Osteocyte (in vitro differentiated cells): ENCODE results near the gene ORAI1. TPM values are rescaled to one million over a fixed set of nuclear protein-coding genes. Genes with fewer than 3 reads are reported as not detected.

Source experiments
- DNase-seq: peaks from one replicate; pipeline ENCODE4 v3.0.0; 2021; ENCODE audit warnings: mixed read lengths; ENCODE audit not compliant: unreplicated experiment; ENCODE audit errors: extremely low spot score
- H3K27ac Mint-ChIP-seq: one replicate; pipeline ENCODE4 v1.8.0; 2021; ENCODE audit warnings: mild to moderate bottlenecking, mixed read lengths; ENCODE audit not compliant: unreplicated experiment
- H3K27me3 Mint-ChIP-seq: one replicate; pipeline ENCODE4 v1.8.0; 2021; ENCODE audit warnings: mixed read lengths; ENCODE audit not compliant: unreplicated experiment
- H3K36me3 Mint-ChIP-seq: one replicate; pipeline ENCODE4 v1.8.0; 2021; ENCODE audit warnings: mixed read lengths; ENCODE audit not compliant: unreplicated experiment
- H3K4me1 Mint-ChIP-seq: one replicate; pipeline ENCODE4 v1.8.0; 2021; ENCODE audit warnings: mixed read lengths; ENCODE audit not compliant: unreplicated experiment
- H3K4me3 Mint-ChIP-seq: one replicate; pipeline ENCODE4 v1.8.0; 2021; ENCODE audit warnings: mild to moderate bottlenecking, moderate library complexity, mixed read lengths; ENCODE audit not compliant: unreplicated experiment
- H3K9me3 Mint-ChIP-seq: one replicate; pipeline ENCODE4 v1.8.0; 2021; ENCODE audit warnings: mixed read lengths; ENCODE audit not compliant: unreplicated experiment
- CTCF ChIP-seq: fragments of 200-600 bp; sonication (generic); IDR thresholded peaks from 2 replicates; pipeline ENCODE4 v1.5.0; 2021; ENCODE audit warnings: antibody characterized with exemption, mild to moderate bottlenecking, moderate library complexity
- total RNA-seq: library from RNA; stranded (reverse); gene quantifications from 2 replicates; pipeline ENCODE4 v1.2.1, GENCODE V29; 2021

Gene ORAI1
- total RNA-seq, 1 donor from 2014 or later: 9.1 TPM

- H3K36me3 Mint-ChIP-seq: no peaks in the 10 kb centered on the region
- no peaks in the 10 kb centered on the region for H3K27me3 Mint-ChIP-seq
- H3K4me3 Mint-ChIP-seq: no peak overlapping the region
- DNase-seq: no peak
- H3K4me1 Mint-ChIP-seq: peaks cover 7% of the 10 kb centered on the region
- no peak overlapping the region for H3K27ac Mint-ChIP-seq
- H3K9me3 Mint-ChIP-seq: no peaks in the 10 kb centered on the region
- TF ChIP-seq CTCF: no peak
Observed at GRCh38 chr12:121620333-121620891, 5.9 kb upstream of the ORAI1 start.

GRCh38 chr12:121626853-121627640, 717 bp downstream of the ORAI1 start:
- DNase-seq: peak; percentile 88
- Mint-ChIP-seq H3K4me1 (peaks cover 32% of the 10 kb centered on the region), H3K9me3 (no peaks in the 10 kb centered on the region), H3K4me3 (peak overlapping the region; percentile 76), H3K27ac (peak overlapping the region; percentile 79), H3K27me3 (no peaks in the 10 kb centered on the region), H3K36me3 (no peaks in the 10 kb centered on the region)
- TF ChIP-seq CTCF: no peak

GRCh38 chr12:121628037-121628436, 1.7 kb downstream of the ORAI1 start:
- Mint-ChIP-seq H3K4me1 (peaks cover 35% of the 10 kb centered on the region), H3K36me3 (no peaks in the 10 kb centered on the region), H3K27ac (peak overlapping the region; percentile 79), H3K27me3 (no peaks in the 10 kb centered on the region), H3K4me3 (peak overlapping the region; percentile 76), H3K9me3 (no peaks in the 10 kb centered on the region)
- TF ChIP-seq CTCF: no peak
- DNase-seq: no peak

- Mint-ChIP-seq H3K27me3 (no peaks in the 10 kb centered on the region), H3K27ac (peak overlapping the region; percentile 79), H3K36me3 (no peaks in the 10 kb centered on the region), H3K4me1 (peaks cover 37% of the 10 kb centered on the region), H3K9me3 (no peaks in the 10 kb centered on the region), H3K4me3 (no peak overlapping the region)
- DNase-seq: no peak
- TF ChIP-seq CTCF: no peak
Observed at GRCh38 chr12:121628536-121628935, 2.2 kb downstream of the ORAI1 start.

- H3K36me3 Mint-ChIP-seq: no peaks in the 10 kb centered on the region
- no peak for DNase-seq
- peaks cover 31% of the 10 kb centered on the region for H3K4me1 Mint-ChIP-seq
- TF ChIP-seq CTCF: no peak
- H3K4me3 Mint-ChIP-seq: no peak overlapping the region
- H3K27ac Mint-ChIP-seq: no peak overlapping the region
- H3K9me3 Mint-ChIP-seq: no peaks in the 10 kb centered on the region
- no peaks in the 10 kb centered on the region for H3K27me3 Mint-ChIP-seq
Observed at GRCh38 chr12:121630791-121631355, 4.5 kb downstream of the ORAI1 start.
